CD4-positive, CD25-positive, alpha-beta regulatory T cell (primary cell): ENCODE data around the gene KRTAP4-12. TPM values are rescaled to one million over a fixed set of nuclear protein-coding genes. Genes with fewer than 3 reads are reported as not detected.
"Not testable (repeated sequence)": the region's sequence is repeated elsewhere in the genome, so short reads cannot be mapped to it uniquely, and the experiment has no call there.

Experiments
- ATAC-seq, 2 donors: fragments of 150-1000 bp; cut with Tn5 transposase; one replicate each; pipeline ENCODE4 v1.10.0; 2021; ENCODE audit warnings: low read depth in 2 of 2, moderate number of reproducible peaks in 2 of 2, moderate library complexity in 1 of 2
- DNase-seq, 3 donors: peaks; one replicate each; pipeline versions ENCODE4 v3.0.0 to v3.0.0-alpha.2; 2012 to 2022; ENCODE audit warnings: mixed read lengths in 1 of 3
- H3K27ac ChIP-seq: one replicate; pipeline ENCODE4 v1.7.0; 2013; ENCODE audit warnings: mild to moderate bottlenecking, low read length; ENCODE audit not compliant: insufficient read depth, poor library complexity, severe bottlenecking
- H3K27me3 ChIP-seq: one replicate; pipeline ENCODE4 v1.7.0; 2013; ENCODE audit warnings: low read length; ENCODE audit not compliant: control insufficient read depth, insufficient read depth
- H3K36me3 ChIP-seq: one replicate; pipeline ENCODE4 v1.7.0; 2013; ENCODE audit warnings: mild to moderate bottlenecking, low read length, moderate library complexity; ENCODE audit not compliant: control insufficient read depth, insufficient read depth
- H3K4me1 ChIP-seq: 2 replicates; pipeline ENCODE4 v1.7.0; 2013; ENCODE audit warnings: mild to moderate bottlenecking, low read length; ENCODE audit not compliant: insufficient read depth, control insufficient read depth, poor library complexity, severe bottlenecking
- H3K4me3 ChIP-seq: one replicate; pipeline ENCODE4 v1.7.0; 2013; ENCODE audit warnings: low read depth, mild to moderate bottlenecking, low read length, moderate library complexity
- H3K9me3 ChIP-seq, 2 experiments: 1 replicate in 1 of 2; 2 replicates in 1 of 2; pipeline ENCODE4 v1.7.0; 2013; ENCODE audit warnings: low read length in 2 of 2, mild to moderate bottlenecking in 1 of 2, moderate library complexity in 1 of 2; ENCODE audit not compliant: control insufficient read depth in 2 of 2
- H3K27ac Mint-ChIP-seq, 3 donors: one replicate each; pipeline ENCODE4 v1.8.0; 2020 to 2022; ENCODE audit warnings: mild to moderate bottlenecking in 3 of 3, mixed read lengths in 3 of 3, moderate library complexity in 2 of 3
- H3K27me3 Mint-ChIP-seq: one replicate; pipeline ENCODE4 v1.8.0; 2022; ENCODE audit warnings: mild to moderate bottlenecking, mixed read lengths
- H3K36me3 Mint-ChIP-seq: one replicate; pipeline ENCODE4 v1.8.0; 2020; ENCODE audit warnings: mixed read lengths
- H3K4me1 Mint-ChIP-seq, 4 donors: one replicate each; pipeline ENCODE4 v1.8.0; 2020 to 2022; ENCODE audit warnings: mixed read lengths in 4 of 4, mild to moderate bottlenecking in 1 of 4
- H3K4me3 Mint-ChIP-seq, 4 donors: one replicate each; pipeline ENCODE4 v1.8.0; 2020 to 2022; ENCODE audit warnings: mild to moderate bottlenecking in 4 of 4, mixed read lengths in 4 of 4, moderate library complexity in 3 of 4
- H3K9me3 Mint-ChIP-seq, 7 donors: one replicate each; pipeline ENCODE4 v1.8.0; 2020 to 2022; ENCODE audit warnings: mixed read lengths in 7 of 7, mild to moderate bottlenecking in 3 of 7, moderate library complexity in 2 of 7
- polyA plus RNA-seq, 4 donors: library from polyadenylated mRNA; unstranded; fragments of 300-500 nt; fragmentation: Illumina TruSeq; gene quantifications; one replicate each; pipeline ENCODE4 v1.2.3, GENCODE V29; 2021
- total RNA-seq: library from RNA; stranded (reverse); gene quantifications from one replicate; pipeline ENCODE4 v1.2.3, GENCODE V29; 2022

The KRTAP4-12 gene
- total RNA-seq (not detected), polyA plus RNA-seq (not detected)

GRCh38 chr17:41123991-41124371 is at the start of gene KRTAP4-12:
Gene KRTAP4-12 (minus strand): TSS chr17:41124182. CDS start chr17:41124122, 60 bp downstream.
- H3K36me3 Mint-ChIP-seq, H3K27ac ChIP-seq, H3K4me1 ChIP-seq, ATAC-seq, H3K9me3 Mint-ChIP-seq, H3K36me3 ChIP-seq, H3K27me3 ChIP-seq, H3K4me3 ChIP-seq, H3K9me3 ChIP-seq, DNase-seq: not testable (repeated sequence)
- peaks cover 7 to 43% (median 16%) of the 10 kb centered on the region in 4 donors for H3K4me1 Mint-ChIP-seq
- H3K27me3 Mint-ChIP-seq: peaks cover 38% of the 10 kb centered on the region
- H3K27ac Mint-ChIP-seq: peak within 1 kb of the TSS in 2 of 3 donors; percentile 20 to 29
- peak within 1 kb of the TSS in 2 of 4 donors; percentile 13 to 62 for H3K4me3 Mint-ChIP-seq

- H3K4me3 Mint-ChIP-seq: no peak overlapping the region
- H3K9me3 ChIP-seq: no peaks in the 10 kb centered on the region
- DNase-seq (no peak), ATAC-seq (no peak)
- no peaks in the 10 kb centered on the region for H3K36me3 ChIP-seq
- peaks cover 17% of the 10 kb centered on the region for H3K27me3 Mint-ChIP-seq
- H3K4me1 Mint-ChIP-seq: peaks cover 0 to 5% (median 2%) of the 10 kb centered on the region in 4 donors
- H3K27ac ChIP-seq: no peak overlapping the region
- peaks cover 6% of the 10 kb centered on the region for H3K27me3 ChIP-seq
- H3K9me3 Mint-ChIP-seq: no peaks in the 10 kb centered on the region
- no peak overlapping the region for H3K4me3 ChIP-seq
- H3K36me3 Mint-ChIP-seq: no peaks in the 10 kb centered on the region
- H3K4me1 ChIP-seq: no peaks in the 10 kb centered on the region
- H3K27ac Mint-ChIP-seq: no peak overlapping the region
Observed at GRCh38 chr17:41171886-41172285, 47.9 kb upstream of the KRTAP4-12 start.

- Histone ChIP-seq H3K4me1 (no peaks in the 10 kb centered on the region), H3K9me3 (no peaks in the 10 kb centered on the region), H3K36me3 (no peaks in the 10 kb centered on the region), H3K4me3 (no peak within 1 kb of the TSS), H3K27ac (no peak within 1 kb of the TSS), H3K27me3 (peaks cover 7% of the 10 kb centered on the region)
- ATAC-seq: no peak
- Mint-ChIP-seq H3K9me3 (peaks cover 0 to 1% (median 0%) of the 10 kb centered on the region in 7 donors), H3K27ac (peak within 1 kb of the TSS in 1 of 3 donors; percentile 6), H3K4me1 (no peaks in the 10 kb centered on the region), H3K4me3 (no peak within 1 kb of the TSS), H3K27me3 (peaks cover 13% of the 10 kb centered on the region), H3K36me3 (no peaks in the 10 kb centered on the region)
- no peak for DNase-seq
Observed at GRCh38 chr17:41168121-41168520, 44.1 kb upstream of the KRTAP4-12 start, which contains the start of gene KRTAP4-3. Gene KRTAP4-3 (minus strand): TSS chr17:41168221. CDS start chr17:41168172, 49 bp downstream.

GRCh38 chr17:41167561-41167960 is 43.6 kb upstream of the KRTAP4-12 start:
- H3K27ac ChIP-seq: no peak overlapping the region
- Mint-ChIP-seq H3K27me3 (peaks cover 15% of the 10 kb centered on the region), H3K9me3 (peaks cover 0 to 1% (median 0%) of the 10 kb centered on the region in 7 donors), H3K36me3 (no peaks in the 10 kb centered on the region), H3K4me3 (no peak overlapping the region), H3K4me1 (no peaks in the 10 kb centered on the region), H3K27ac (no peak overlapping the region)
- H3K4me1 ChIP-seq: no peaks in the 10 kb centered on the region
- ATAC-seq (no peak), DNase-seq (no peak)
- H3K36me3 ChIP-seq: no peaks in the 10 kb centered on the region
- H3K27me3 ChIP-seq: peaks cover 7% of the 10 kb centered on the region
- no peaks in the 10 kb centered on the region for H3K9me3 ChIP-seq
- H3K4me3 ChIP-seq: no peak overlapping the region

DNA sequence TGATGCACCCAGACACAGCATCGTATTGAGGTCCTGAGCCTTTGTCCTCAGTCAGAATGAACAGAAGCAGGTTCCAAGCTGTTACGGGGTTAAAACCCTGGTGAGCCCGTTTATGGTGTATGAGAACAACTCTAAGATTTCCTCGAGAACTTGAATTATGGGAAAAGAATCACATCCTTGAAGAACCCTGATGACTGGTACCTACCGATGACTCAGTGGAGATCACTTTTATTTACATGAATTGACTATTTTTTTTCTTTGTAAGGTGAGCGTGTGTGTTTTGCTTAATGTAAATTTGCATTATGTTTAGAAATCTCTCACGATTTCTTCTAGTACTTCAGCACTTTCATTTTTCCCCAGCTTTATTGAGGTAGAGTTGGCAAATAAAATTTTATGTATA is 39.8 kb upstream of the KRTAP4-12 start:
- Mint-ChIP-seq H3K4me3 (no peak overlapping the region), H3K36me3 (no peaks in the 10 kb centered on the region), H3K27ac (no peak overlapping the region)

GRCh38 chr17:41160648-41161047 is 36.7 kb upstream of the KRTAP4-12 start, which contains the start of gene KRTAP4-4:
Gene KRTAP4-4 (minus strand): TSS chr17:41160748. CDS start chr17:41160691, 57 bp downstream.
- Mint-ChIP-seq H3K4me3 (no peak within 1 kb of the TSS), H3K9me3 (no peaks in the 10 kb centered on the region), H3K27me3 (peaks cover 22% of the 10 kb centered on the region), H3K27ac (no peak within 1 kb of the TSS), H3K36me3 (no peaks in the 10 kb centered on the region), H3K4me1 (no peaks in the 10 kb centered on the region)
- Histone ChIP-seq H3K9me3 (no peaks in the 10 kb centered on the region), H3K4me3 (no peak within 1 kb of the TSS), H3K36me3 (no peaks in the 10 kb centered on the region), H3K27me3 (peaks cover 23% of the 10 kb centered on the region), H3K27ac (no peak within 1 kb of the TSS), H3K4me1 (no peaks in the 10 kb centered on the region)
- ATAC-seq (no peak), DNase-seq (no peak)

More for the DNA sequence above, 39.8 kb upstream of the KRTAP4-12 start:
- Mint-ChIP-seq H3K4me1 (no peaks in the 10 kb centered on the region), H3K9me3 (peaks cover 0 to 1% (median 0%) of the 10 kb centered on the region in 7 donors), H3K27me3 (peaks cover 11% of the 10 kb centered on the region)
- no peaks in the 10 kb centered on the region for H3K4me1 ChIP-seq
- peaks cover 8% of the 10 kb centered on the region for H3K27me3 ChIP-seq
- ATAC-seq (no peak), DNase-seq (no peak)
- H3K4me3 ChIP-seq: no peak overlapping the region
- no peaks in the 10 kb centered on the region for H3K36me3 ChIP-seq
- H3K9me3 ChIP-seq: no peaks in the 10 kb centered on the region
- no peak overlapping the region for H3K27ac ChIP-seq

- peaks cover 23% of the 10 kb centered on the region for H3K27me3 ChIP-seq
- not testable (repeated sequence) for H3K9me3 Mint-ChIP-seq, DNase-seq, H3K27ac ChIP-seq, H3K4me3 ChIP-seq, H3K4me1 Mint-ChIP-seq, H3K4me3 Mint-ChIP-seq, H3K4me1 ChIP-seq, ATAC-seq, H3K36me3 ChIP-seq, H3K9me3 ChIP-seq, H3K36me3 Mint-ChIP-seq, H3K27ac Mint-ChIP-seq
- peaks cover 22% of the 10 kb centered on the region for H3K27me3 Mint-ChIP-seq
Observed at GRCh38 chr17:41160190-41160589, 36.2 kb upstream of the KRTAP4-12 start.

- no peaks in the 10 kb centered on the region for H3K9me3 Mint-ChIP-seq
- H3K27ac Mint-ChIP-seq: no peak overlapping the region
- ATAC-seq (no peak), DNase-seq (no peak)
- peaks cover 22% of the 10 kb centered on the region for H3K27me3 ChIP-seq
- no peaks in the 10 kb centered on the region for H3K4me1 ChIP-seq
- H3K27me3 Mint-ChIP-seq: peaks cover 20% of the 10 kb centered on the region
- no peak overlapping the region for H3K4me3 ChIP-seq
- no peak overlapping the region for H3K27ac ChIP-seq
- H3K9me3 ChIP-seq: no peaks in the 10 kb centered on the region
- H3K36me3 ChIP-seq: no peaks in the 10 kb centered on the region
- H3K4me1 Mint-ChIP-seq: no peaks in the 10 kb centered on the region
- no peaks in the 10 kb centered on the region for H3K36me3 Mint-ChIP-seq
- H3K4me3 Mint-ChIP-seq: no peak overlapping the region
Observed at GRCh38 chr17:41153856-41154255, 29.9 kb upstream of the KRTAP4-12 start.
